Heart left ventricle (tissue), 13 donors: ENCODE measurements around the gene DLEU7.

ENCODE experiments used
- POLR2A ChIP-seq, 2 donors: fragments of 450-650 bp; IDR thresholded peaks; one replicate each; pipeline ENCODE4 v1.6.1; 2017; ENCODE audit warnings: antibody characterized with exemption in 2 of 2, mild to moderate bottlenecking in 2 of 2, moderate library complexity in 2 of 2
- TF ChIP-seq, protein P1 (sequence below), 12 donors: fragments of 200-600 bp; sonication (generic) in 4 of 12; IDR thresholded peaks; one replicate each; pipeline versions ENCODE4 v1.5.0 to v1.8.0; 2018 to 2022; ENCODE audit warnings: antibody characterized with exemption in 12 of 12, mild to moderate bottlenecking in 5 of 12
- donor health status: ischemic (EF 13 %, LVEDD 7.1; RV severe dilation, severe dysfunction).
- donor health status: DM: no; HTN: yes; CAD: no.
- donor health status: DM: no; HTN: no; CAD: no.
- donor health status: ischemic (EF 25% LVEDD 6.9; RV normal size, moderate dysfunction).
- donor health status: ischemic (EF 25% LVEDD 5.7; RV mildly dilated, moderate dysfunction).
- donor health status: ischemic (EF 35%, LVEDD 5.7; RV mildly dilated, moderate dysfunction).
- donor health status: nonischemic (EF 11% LVEDD 7.7; RV severe dilation, severe dysfunction).
- donor health status: DM: yes; HTN: yes; CAD: no.
- donor health status: PGD.
- donor health status: ischemic (EF 29% LVEDD 5.4; RV normal size, mild dysfunction).
- donor health status: nonischemic (EF 23%, LVEDD 6.1; RV moderate dilation, normal function).

DNA sequence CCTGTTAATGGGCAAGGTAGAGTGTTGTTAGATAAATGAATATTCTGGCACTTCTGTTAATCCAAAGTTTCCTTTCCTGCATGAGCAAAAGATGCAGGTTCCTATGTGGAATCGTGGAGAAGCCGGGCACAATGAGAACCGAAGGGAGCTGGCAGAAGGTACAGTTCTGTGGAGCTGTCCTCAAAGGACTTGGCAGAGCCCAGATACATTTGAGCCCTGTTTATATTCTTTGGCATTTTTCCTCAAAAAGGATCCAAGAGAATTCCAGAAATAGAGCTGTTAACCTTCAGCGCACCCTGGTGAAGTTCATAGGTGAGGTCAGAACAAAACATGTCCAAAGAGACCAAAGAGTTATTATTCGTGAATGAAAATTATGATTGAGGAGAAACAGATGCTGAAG is 4.0 kb upstream of the DLEU7 start:
- no peak for TF ChIP-seq POLR2A (IDR thresholded peaks at IDR 0.05)
- TF ChIP-seq, protein P1, sequence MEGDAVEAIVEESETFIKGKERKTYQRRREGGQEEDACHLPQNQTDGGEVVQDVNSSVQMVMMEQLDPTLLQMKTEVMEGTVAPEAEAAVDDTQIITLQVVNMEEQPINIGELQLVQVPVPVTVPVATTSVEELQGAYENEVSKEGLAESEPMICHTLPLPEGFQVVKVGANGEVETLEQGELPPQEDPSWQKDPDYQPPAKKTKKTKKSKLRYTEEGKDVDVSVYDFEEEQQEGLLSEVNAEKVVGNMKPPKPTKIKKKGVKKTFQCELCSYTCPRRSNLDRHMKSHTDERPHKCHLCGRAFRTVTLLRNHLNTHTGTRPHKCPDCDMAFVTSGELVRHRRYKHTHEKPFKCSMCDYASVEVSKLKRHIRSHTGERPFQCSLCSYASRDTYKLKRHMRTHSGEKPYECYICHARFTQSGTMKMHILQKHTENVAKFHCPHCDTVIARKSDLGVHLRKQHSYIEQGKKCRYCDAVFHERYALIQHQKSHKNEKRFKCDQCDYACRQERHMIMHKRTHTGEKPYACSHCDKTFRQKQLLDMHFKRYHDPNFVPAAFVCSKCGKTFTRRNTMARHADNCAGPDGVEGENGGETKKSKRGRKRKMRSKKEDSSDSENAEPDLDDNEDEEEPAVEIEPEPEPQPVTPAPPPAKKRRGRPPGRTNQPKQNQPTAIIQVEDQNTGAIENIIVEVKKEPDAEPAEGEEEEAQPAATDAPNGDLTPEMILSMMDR (IDR thresholded peaks at IDR 0.05), result no peak
